Measurements from ENCODE around the gene ZDHHC6. TPM values are rescaled to one million over a fixed set of nuclear protein-coding genes. Genes with fewer than 3 reads are reported as not detected.
"Not testable (repeated sequence)": the region's sequence is repeated elsewhere in the genome, so short reads cannot be mapped to it uniquely, and the experiment has no call there.

Gene ZDHHC6
- total RNA-seq, 1 experiment from 2014 or later = 24.5 TPM

GRCh38 chr10:112429147-112429546 is 17.6 kb downstream of the ZDHHC6 start:
- Histone ChIP-seq H3K4me1 (replicated peaks) (no peaks in the 10 kb centered on the region), H3K4me3 (no peak overlapping the region), H3K27ac (no peak overlapping the region), H3K9me3 (replicated peaks) (no peaks in the 10 kb centered on the region), H3K27me3 (replicated peaks) (no peaks in the 10 kb centered on the region), H3K36me3 (peaks cover 37% of the 10 kb centered on the region)
- no peak for DNase-seq (ENCODE audit: low read depth in 1 of 2, low spot score in 2 of 2)

- Histone ChIP-seq H3K4me1 (replicated peaks) (no peaks in the 10 kb centered on the region), H3K27ac (no peak overlapping the region), H3K27me3 (replicated peaks) (no peaks in the 10 kb centered on the region), H3K4me3 (no peak overlapping the region), H3K36me3 (peaks cover 12% of the 10 kb centered on the region), H3K9me3 (replicated peaks) (no peaks in the 10 kb centered on the region)
- DNase-seq (ENCODE audit: low read depth in 1 of 2, low spot score in 2 of 2) = no peak
Observed at GRCh38 chr10:112426111-112426510, 20.6 kb downstream of the ZDHHC6 start.

- no peaks in the 10 kb centered on the region for H3K9me3 ChIP-seq (replicated peaks)
- H3K36me3 ChIP-seq = no peaks in the 10 kb centered on the region
- H3K27ac ChIP-seq = no peak overlapping the region
- no peak for DNase-seq (ENCODE audit: low read depth in 1 of 2, low spot score in 2 of 2)
- H3K27me3 ChIP-seq (replicated peaks) = no peaks in the 10 kb centered on the region
- no peak overlapping the region for H3K4me3 ChIP-seq
- H3K4me1 ChIP-seq (replicated peaks) = no peaks in the 10 kb centered on the region
Observed at GRCh38 chr10:112424651-112425050, 22.1 kb downstream of the ZDHHC6 start.

GRCh38 chr10:112421731-112422130 is 25.0 kb downstream of the ZDHHC6 start:
- H3K4me1 ChIP-seq (replicated peaks) = no peaks in the 10 kb centered on the region
- no peak overlapping the region for H3K4me3 ChIP-seq
- DNase-seq (ENCODE audit: low read depth in 1 of 2, low spot score in 2 of 2) = no peak
- H3K36me3 ChIP-seq = no peaks in the 10 kb centered on the region
- no peak overlapping the region for H3K27ac ChIP-seq
- no peaks in the 10 kb centered on the region for H3K9me3 ChIP-seq (replicated peaks)
- no peaks in the 10 kb centered on the region for H3K27me3 ChIP-seq (replicated peaks)

GRCh38 chr10:112412696-112413095 is 34.0 kb downstream of the ZDHHC6 start:
- DNase-seq (ENCODE audit: low read depth in 1 of 2, low spot score in 2 of 2) = no peak
- Histone ChIP-seq H3K27ac (no peak overlapping the region), H3K36me3 (no peaks in the 10 kb centered on the region), H3K9me3 (replicated peaks) (no peaks in the 10 kb centered on the region), H3K4me3 (no peak overlapping the region), H3K27me3 (replicated peaks) (no peaks in the 10 kb centered on the region), H3K4me1 (replicated peaks) (no peaks in the 10 kb centered on the region)

GRCh38 chr10:112409755-112410154 is 37.0 kb downstream of the ZDHHC6 start:
- no peaks in the 10 kb centered on the region for H3K27me3 ChIP-seq (replicated peaks)
- H3K4me1 ChIP-seq (replicated peaks) = peaks cover 2% of the 10 kb centered on the region; the same call in 1 of the 2 replicates
- DNase-seq (ENCODE audit: low read depth in 1 of 2, low spot score in 2 of 2) = no peak
- no peaks in the 10 kb centered on the region for H3K36me3 ChIP-seq
- H3K9me3 ChIP-seq (replicated peaks) = no peaks in the 10 kb centered on the region
- no peak overlapping the region for H3K4me3 ChIP-seq
- H3K27ac ChIP-seq = no peak overlapping the region

- no peak overlapping the region for H3K4me3 ChIP-seq
- H3K9me3 ChIP-seq (replicated peaks) = no peaks in the 10 kb centered on the region
- DNase-seq (ENCODE audit: low read depth in 1 of 2, low spot score in 2 of 2) = no peak
- H3K4me1 ChIP-seq (replicated peaks) = peaks cover 3% of the 10 kb centered on the region; the same call in 1 of the 2 replicates
- H3K27me3 ChIP-seq (replicated peaks) = no peaks in the 10 kb centered on the region
- H3K36me3 ChIP-seq = no peaks in the 10 kb centered on the region
- H3K27ac ChIP-seq = no peak overlapping the region
Observed at GRCh38 chr10:112409299-112409698, 37.4 kb downstream of the ZDHHC6 start.

- Histone ChIP-seq H3K9me3 (replicated peaks) (no peaks in the 10 kb centered on the region), H3K36me3 (no peaks in the 10 kb centered on the region), H3K4me1 (replicated peaks) (peaks cover 4% of the 10 kb centered on the region; the same call in 1 of the 2 replicates), H3K27me3 (replicated peaks) (no peaks in the 10 kb centered on the region), H3K27ac (no peak overlapping the region), H3K4me3 (no peak overlapping the region)
- DNase-seq (ENCODE audit: low read depth in 1 of 2, low spot score in 2 of 2) = no peak
Observed at GRCh38 chr10:112407696-112408095, 39.0 kb downstream of the ZDHHC6 start.

- not testable (repeated sequence) for H3K27me3 ChIP-seq (replicated peaks); H3K4me3 ChIP-seq; DNase-seq (ENCODE audit: low read depth in 1 of 2, low spot score in 2 of 2); H3K9me3 ChIP-seq (replicated peaks); H3K27ac ChIP-seq; H3K36me3 ChIP-seq; H3K4me1 ChIP-seq (replicated peaks)
Observed at GRCh38 chr10:112406806-112407205, 39.9 kb downstream of the ZDHHC6 start.

GRCh38 chr10:112404617-112405016 is 42.1 kb downstream of the ZDHHC6 start:
- DNase-seq (ENCODE audit: low read depth in 1 of 2, low spot score in 2 of 2) = no peak
- Histone ChIP-seq H3K9me3 (replicated peaks) (no peaks in the 10 kb centered on the region), H3K36me3 (no peaks in the 10 kb centered on the region), H3K27me3 (replicated peaks) (no peaks in the 10 kb centered on the region), H3K27ac (no peak overlapping the region), H3K4me3 (no peak overlapping the region), H3K4me1 (replicated peaks) (peaks cover 6% of the 10 kb centered on the region; the same call in 1 of the 2 replicates)

- DNase-seq (ENCODE audit: low read depth in 1 of 2, low spot score in 2 of 2) = no peak
- Histone ChIP-seq H3K36me3 (no peaks in the 10 kb centered on the region), H3K4me1 (replicated peaks) (peaks cover 6% of the 10 kb centered on the region; the same call in 1 of the 2 replicates), H3K4me3 (no peak overlapping the region), H3K27ac (no peak overlapping the region), H3K9me3 (replicated peaks) (no peaks in the 10 kb centered on the region), H3K27me3 (replicated peaks) (no peaks in the 10 kb centered on the region)
Observed at GRCh38 chr10:112402917-112403316, 43.8 kb downstream of the ZDHHC6 start.

GRCh38 chr10:112397592-112397991 is 49.1 kb downstream of the ZDHHC6 start:
- H3K4me3 ChIP-seq = no peak overlapping the region
- H3K4me1 ChIP-seq (replicated peaks) = 0 out of 2 replicates have a peak, but pooled peaks cover under 1% of the 10 kb centered on the region
- no peaks in the 10 kb centered on the region for H3K27me3 ChIP-seq (replicated peaks)
- no peaks in the 10 kb centered on the region for H3K36me3 ChIP-seq
- no peak for DNase-seq (ENCODE audit: low read depth in 1 of 2, low spot score in 2 of 2)
- no peak overlapping the region for H3K27ac ChIP-seq
- H3K9me3 ChIP-seq (replicated peaks) = no peaks in the 10 kb centered on the region

- no peaks in the 10 kb centered on the region for H3K27me3 ChIP-seq (replicated peaks)
- no peak overlapping the region for H3K4me3 ChIP-seq
- no peak for DNase-seq (ENCODE audit: low read depth in 1 of 2, low spot score in 2 of 2)
- no peaks in the 10 kb centered on the region for H3K36me3 ChIP-seq
- H3K4me1 ChIP-seq (replicated peaks) = no peaks in the 10 kb centered on the region
- H3K27ac ChIP-seq = no peak overlapping the region
- H3K9me3 ChIP-seq (replicated peaks) = no peaks in the 10 kb centered on the region
Observed at GRCh38 chr10:112395809-112396530, 50.7 kb downstream of the ZDHHC6 start.

GRCh38 chr10:112394475-112394875 is 52.2 kb downstream of the ZDHHC6 start:
- DNase-seq (ENCODE audit: low read depth in 1 of 2, low spot score in 2 of 2) = no peak
- Histone ChIP-seq H3K36me3 (no peaks in the 10 kb centered on the region), H3K4me3 (no peak overlapping the region), H3K4me1 (replicated peaks) (0 out of 2 replicates have a peak, but pooled peaks cover 3% of the 10 kb centered on the region), H3K27me3 (replicated peaks) (no peaks in the 10 kb centered on the region), H3K27ac (no peak overlapping the region), H3K9me3 (replicated peaks) (no peaks in the 10 kb centered on the region)

GRCh38 chr10:112393827-112394226 is 52.9 kb downstream of the ZDHHC6 start:
- no peak overlapping the region for H3K4me3 ChIP-seq
- no peak overlapping the region for H3K27ac ChIP-seq
- peaks cover 8% of the 10 kb centered on the region; the same call in 1 of the 2 replicates for H3K4me1 ChIP-seq (replicated peaks)
- H3K27me3 ChIP-seq (replicated peaks) = no peaks in the 10 kb centered on the region
- no peak for DNase-seq (ENCODE audit: low read depth in 1 of 2, low spot score in 2 of 2)
- no peaks in the 10 kb centered on the region for H3K36me3 ChIP-seq
- H3K9me3 ChIP-seq (replicated peaks) = no peaks in the 10 kb centered on the region
